ENCODE data around the gene RASSF10.
"Not testable (repeated sequence)": the region's sequence is repeated elsewhere in the genome, so short reads cannot be mapped to it uniquely, and the experiment has no call there.

Gene RASSF10

GRCh38 chr11:13036235-13036634 lies 27.1 kb downstream of the RASSF10 start:
- no peak for TF ChIP-seq CTCF (conservative IDR thresholded peaks at IDR 0.05; ENCODE audit: low read depth)
- CTCF ChIA-PET, result interaction anchor here (0.9 kb wide), 1 partner anchor 836 kb away, joined by 3 read pairs; no protein-coding TSS in a partner anchor
- POLR2A ChIA-PET (ENCODE audit: low non-redundant PET), result no interaction called here

GRCh38 chr11:13038366-13038765 lies 29.2 kb downstream of the RASSF10 start:
- CTCF ChIA-PET, result no interaction called here
- POLR2A ChIA-PET (ENCODE audit: low non-redundant PET), result no interaction called here
- no peak for TF ChIP-seq CTCF (conservative IDR thresholded peaks at IDR 0.05; ENCODE audit: low read depth)

More at GRCh38 chr11:13036235-13036634, 27.1 kb downstream of the RASSF10 start:
- DNase-seq (ENCODE audit: low spot score), result no peak
- no peak overlapping the region for H3K27ac ChIP-seq

GRCh38 chr11:13039126-13039525 lies 30.0 kb downstream of the RASSF10 start:
- ChIA-PET CTCF (no interaction called here), POLR2A (ENCODE audit: low non-redundant PET) (no interaction called here)
- no peak for DNase-seq (ENCODE audit: low spot score)
- H3K27ac ChIP-seq, result no peak overlapping the region
- TF ChIP-seq CTCF (conservative IDR thresholded peaks at IDR 0.05; ENCODE audit: low read depth), result no peak

More at GRCh38 chr11:13038366-13038765, 29.2 kb downstream of the RASSF10 start:
- no peak overlapping the region for H3K27ac ChIP-seq
- DNase-seq (ENCODE audit: low spot score), result peak; percentile 38

- ChIA-PET POLR2A (ENCODE audit: low non-redundant PET) (no interaction called here), CTCF (interaction anchor here (0.7 kb wide), 1 partner anchor 71 kb away, joined by 3 read pairs; no protein-coding TSS in a partner anchor)
- no peak for TF ChIP-seq CTCF (conservative IDR thresholded peaks at IDR 0.05; ENCODE audit: low read depth)
Observed at GRCh38 chr11:13040969-13041561, 31.9 kb downstream of the RASSF10 start.

GRCh38 chr11:13042873-13043342 lies 33.8 kb downstream of the RASSF10 start:
- no peak for TF ChIP-seq CTCF (conservative IDR thresholded peaks at IDR 0.05; ENCODE audit: low read depth)
- H3K27ac ChIP-seq, result no peak overlapping the region
- no peak for DNase-seq (ENCODE audit: low spot score)
- ChIA-PET CTCF (interaction anchor here (1.0 kb wide), 1 partner anchor 79 kb away, joined by 3 read pairs; no protein-coding TSS in a partner anchor), POLR2A (ENCODE audit: low non-redundant PET) (no interaction called here)

More at GRCh38 chr11:13040969-13041561, 31.9 kb downstream of the RASSF10 start:
- no peak overlapping the region for H3K27ac ChIP-seq
- DNase-seq (ENCODE audit: low spot score), result no peak

- ChIA-PET CTCF (interaction anchor here (0.7 to 1.0 kb wide), 2 partner anchors 52 to 80 kb away, joined by 3 read pairs; no protein-coding TSS in a partner anchor), POLR2A (ENCODE audit: low non-redundant PET) (no interaction called here)
- no peak for DNase-seq (ENCODE audit: low spot score)
- no peak for TF ChIP-seq CTCF (conservative IDR thresholded peaks at IDR 0.05; ENCODE audit: low read depth)
- H3K27ac ChIP-seq, result no peak overlapping the region
Observed at GRCh38 chr11:13043912-13044628, 35.0 kb downstream of the RASSF10 start.

- H3K27ac ChIP-seq; POLR2A ChIA-PET (ENCODE audit: low non-redundant PET); CTCF ChIA-PET; DNase-seq (ENCODE audit: low spot score): not testable (repeated sequence)
Observed at GRCh38 chr11:13045089-13045488, 36.0 kb downstream of the RASSF10 start.
